Suprapubic skin (tissue), 4 donors: ENCODE measurements around the gene PNPLA3. TPM values are rescaled to one million over a fixed set of nuclear protein-coding genes. Genes with fewer than 3 reads are reported as not detected.
"Not testable (repeated sequence)": the region's sequence is repeated elsewhere in the genome, so short reads cannot be mapped to it uniquely, and the experiment has no call there.

Experiments
- DNase-seq, 2 donors: peaks; one replicate each; pipeline ENCODE4 v3.0.0-alpha.2; 2019; ENCODE audit warnings: low spot score in 2 of 2
- H3K27ac ChIP-seq: fragments of 200-600 bp; sonication (generic); one replicate; pipeline ENCODE4 v1.5.1; 2019
- H3K27me3 ChIP-seq: fragments of 200-600 bp; sonication (generic); one replicate; pipeline ENCODE4 v1.5.1; 2019
- H3K36me3 ChIP-seq: fragments of 200-600 bp; sonication (generic); one replicate; pipeline ENCODE4 v1.5.1; 2019
- H3K4me1 ChIP-seq: fragments of 200-600 bp; sonication (generic); one replicate; pipeline ENCODE4 v1.5.1; 2019
- H3K4me3 ChIP-seq: fragments of 200-600 bp; sonication (generic); one replicate; pipeline ENCODE4 v1.5.1; 2019; ENCODE audit warnings: mild to moderate bottlenecking
- H3K9me3 ChIP-seq: fragments of 200-600 bp; sonication (generic); one replicate; pipeline ENCODE4 v1.5.1; 2019
- CTCF ChIP-seq, 2 donors: fragments of 200-600 bp in 1 of 2; fragments of 450-650 bp in 1 of 2; sonication (generic) in 1 of 2; IDR thresholded peaks; one replicate each; pipeline ENCODE4 v1.5.1; 2016 to 2019; ENCODE audit warnings: antibody characterized with exemption in 2 of 2, mild to moderate bottlenecking in 1 of 2, moderate library complexity in 1 of 2
- EP300 ChIP-seq: sonication (generic); formaldehyde crosslinking; IDR thresholded peaks from one replicate; pipeline ENCODE4 v1.6.1; 2017; ENCODE audit warnings: antibody characterized with exemption
- POLR2A ChIP-seq, 2 donors: fragments of 450-650 bp; IDR thresholded peaks; one replicate each; pipeline ENCODE4 v1.6.1; 2017; ENCODE audit warnings: antibody characterized with exemption in 2 of 2, mild to moderate bottlenecking in 2 of 2, moderate library complexity in 2 of 2
- POLR2AphosphoS5 ChIP-seq, 3 donors: sonication (generic); formaldehyde crosslinking; IDR thresholded peaks; one replicate each; pipeline ENCODE4 v1.6.1; 2017; ENCODE audit warnings: antibody characterized with exemption in 3 of 3
- WGBS: methylation state at CpG from one replicate; pipeline ENCODE4 v1.1.5; 2018; 5-methylcytosine and 5-hydroxymethylcytosine counted together
- total RNA-seq, 4 donors: library from RNA; depleted of rRNA; stranded (reverse); fragments of >200 nt; gene quantifications; one replicate each; pipeline ENCODE4 v1.1.0, GENCODE V29; 2016

PNPLA3 gene
- total RNA-seq, 4 donors from 2014 or later, result 7.0 to 23.7 (median 11.6) TPM

- Histone ChIP-seq H3K27ac (no peak overlapping the region), H3K4me1 (peaks cover 11% of the 10 kb centered on the region), H3K9me3 (no peaks in the 10 kb centered on the region), H3K36me3 (no peaks in the 10 kb centered on the region), H3K27me3 (peaks cover 41% of the 10 kb centered on the region), H3K4me3 (no peak overlapping the region)
- WGBS, result 48% methylated on average over 10 of the region's 11 CpGs
- no peak for DNase-seq
- TF ChIP-seq POLR2A (IDR thresholded peaks at IDR 0.05) (no peak), POLR2AphosphoS5 (IDR thresholded peaks at IDR 0.05) (no peak)
Observed at GRCh38 chr22:43895986-43896645, 27.5 kb upstream of the PNPLA3 start.

GRCh38 chr22:43897751-43898261, 25.8 kb upstream of the PNPLA3 start:
- Histone ChIP-seq H3K36me3 (no peaks in the 10 kb centered on the region), H3K4me1 (no peaks in the 10 kb centered on the region), H3K4me3 (no peak overlapping the region), H3K9me3 (no peaks in the 10 kb centered on the region), H3K27me3 (peaks cover 24% of the 10 kb centered on the region), H3K27ac (no peak overlapping the region)
- 69% methylated on average over 9 of the region's 12 CpGs for WGBS
- TF ChIP-seq EP300, result no peak
- no peak for TF ChIP-seq POLR2A (IDR thresholded peaks at IDR 0.05)
- no peak for TF ChIP-seq POLR2AphosphoS5 (IDR thresholded peaks at IDR 0.05)
- TF ChIP-seq CTCF (IDR thresholded peaks at IDR 0.05), result no peak
- DNase-seq, result no peak

- WGBS, result 70% methylated on average over 4 of the region's 7 CpGs
- Histone ChIP-seq H3K27ac (no peak overlapping the region), H3K4me3 (no peak overlapping the region), H3K36me3 (no peaks in the 10 kb centered on the region), H3K4me1 (no peaks in the 10 kb centered on the region), H3K9me3 (no peaks in the 10 kb centered on the region), H3K27me3 (peaks cover 19% of the 10 kb centered on the region)
- TF ChIP-seq EP300, result no peak
- TF ChIP-seq POLR2A (IDR thresholded peaks at IDR 0.05), result no peak
- TF ChIP-seq CTCF (IDR thresholded peaks at IDR 0.05), result no peak
- TF ChIP-seq POLR2AphosphoS5 (IDR thresholded peaks at IDR 0.05), result no peak
- DNase-seq, result no peak
Observed at GRCh38 chr22:43900206-43900605, 23.4 kb upstream of the PNPLA3 start.

GRCh38 chr22:43901976-43902643, 21.5 kb upstream of the PNPLA3 start:
- TF ChIP-seq POLR2A (IDR thresholded peaks at IDR 0.05), result no peak
- no peak for TF ChIP-seq EP300
- no peak for TF ChIP-seq CTCF (IDR thresholded peaks at IDR 0.05)
- no peak for TF ChIP-seq POLR2AphosphoS5 (IDR thresholded peaks at IDR 0.05)
- 62% methylated on average over 2 of the region's 5 CpGs for WGBS
- peaks cover 26% of the 10 kb centered on the region for H3K27me3 ChIP-seq

GRCh38 chr22:43903033-43903432, 20.6 kb upstream of the PNPLA3 start:
- H3K27me3 ChIP-seq, result peaks cover 29% of the 10 kb centered on the region
- H3K36me3 ChIP-seq, DNase-seq, H3K4me3 ChIP-seq, H3K27ac ChIP-seq, H3K9me3 ChIP-seq, H3K4me1 ChIP-seq: not testable (repeated sequence)
- WGBS, result 51% methylated on average over 12 of the region's 12 CpGs

More at GRCh38 chr22:43901976-43902643, 21.5 kb upstream of the PNPLA3 start:
- Histone ChIP-seq H3K4me1 (no peaks in the 10 kb centered on the region), H3K4me3 (no peak overlapping the region), H3K27ac (no peak overlapping the region), H3K36me3 (no peaks in the 10 kb centered on the region), H3K9me3 (no peaks in the 10 kb centered on the region)
- DNase-seq, result no peak

GRCh38 chr22:43904412-43904811, 19.2 kb upstream of the PNPLA3 start:
- DNase-seq, H3K9me3 ChIP-seq, H3K36me3 ChIP-seq, H3K27ac ChIP-seq, H3K4me1 ChIP-seq, H3K4me3 ChIP-seq: not testable (repeated sequence)
- peak in 1 of 2 donors; percentile 40 for TF ChIP-seq CTCF (IDR thresholded peaks at IDR 0.05)
- H3K27me3 ChIP-seq, result peaks cover 31% of the 10 kb centered on the region
- WGBS, result 44% methylated on average over 3 of the region's 12 CpGs
